ENCODE measurements around the gene PEF1.
"Not testable (repeated sequence)": the region's sequence is repeated elsewhere in the genome, so short reads cannot be mapped to it uniquely, and the experiment has no call there.

PEF1 gene

DNA sequence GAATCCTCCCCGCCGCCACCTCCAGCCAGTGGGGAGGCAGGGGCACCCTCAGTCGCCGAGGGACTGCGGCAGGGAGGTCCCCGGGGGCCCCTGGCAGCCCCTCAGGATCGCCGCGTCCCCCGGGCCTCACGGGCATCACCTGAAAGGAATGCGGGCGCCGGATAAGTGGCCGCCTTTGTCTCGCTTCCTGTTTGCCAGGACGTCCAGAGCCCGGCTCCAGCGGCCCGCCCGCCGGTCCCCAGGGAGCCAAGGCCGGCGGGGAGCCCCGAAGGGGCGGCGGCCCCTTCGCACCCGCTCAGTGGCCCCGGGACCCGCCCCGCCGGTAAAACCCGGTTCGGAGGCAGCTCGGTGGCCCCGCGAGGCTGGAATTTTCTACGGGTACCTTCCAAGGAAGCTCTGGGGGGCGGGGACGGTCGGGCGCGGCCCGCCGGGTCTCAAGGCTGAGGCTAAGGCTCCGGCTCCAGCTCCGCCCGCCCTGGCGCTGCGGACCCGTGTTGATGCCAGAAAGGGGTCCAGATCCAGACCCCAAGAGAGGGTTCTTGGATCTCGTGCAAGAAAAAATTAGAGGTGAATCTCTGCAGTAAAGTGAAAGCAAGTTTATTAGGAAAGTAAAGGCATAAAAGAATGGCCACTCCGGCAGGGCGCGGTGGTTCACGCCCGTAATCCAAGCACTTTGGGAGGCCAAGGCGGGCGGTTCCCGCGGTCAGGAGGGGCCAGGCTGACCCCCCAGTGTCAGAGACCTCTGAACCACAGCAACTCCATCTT lies 55.7 kb downstream of the PEF1 start:
- H3K4me1 ChIP-seq (ENCODE audit: low read length): no peaks in the 10 kb centered on the region
- no peak overlapping the region for H3K27ac ChIP-seq (ENCODE audit: low read length)
- no peaks in the 10 kb centered on the region for H3K9me3 ChIP-seq (replicated peaks; ENCODE audit: insufficient read depth, low read length)
- TF ChIP-seq, protein P1, sequence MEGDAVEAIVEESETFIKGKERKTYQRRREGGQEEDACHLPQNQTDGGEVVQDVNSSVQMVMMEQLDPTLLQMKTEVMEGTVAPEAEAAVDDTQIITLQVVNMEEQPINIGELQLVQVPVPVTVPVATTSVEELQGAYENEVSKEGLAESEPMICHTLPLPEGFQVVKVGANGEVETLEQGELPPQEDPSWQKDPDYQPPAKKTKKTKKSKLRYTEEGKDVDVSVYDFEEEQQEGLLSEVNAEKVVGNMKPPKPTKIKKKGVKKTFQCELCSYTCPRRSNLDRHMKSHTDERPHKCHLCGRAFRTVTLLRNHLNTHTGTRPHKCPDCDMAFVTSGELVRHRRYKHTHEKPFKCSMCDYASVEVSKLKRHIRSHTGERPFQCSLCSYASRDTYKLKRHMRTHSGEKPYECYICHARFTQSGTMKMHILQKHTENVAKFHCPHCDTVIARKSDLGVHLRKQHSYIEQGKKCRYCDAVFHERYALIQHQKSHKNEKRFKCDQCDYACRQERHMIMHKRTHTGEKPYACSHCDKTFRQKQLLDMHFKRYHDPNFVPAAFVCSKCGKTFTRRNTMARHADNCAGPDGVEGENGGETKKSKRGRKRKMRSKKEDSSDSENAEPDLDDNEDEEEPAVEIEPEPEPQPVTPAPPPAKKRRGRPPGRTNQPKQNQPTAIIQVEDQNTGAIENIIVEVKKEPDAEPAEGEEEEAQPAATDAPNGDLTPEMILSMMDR (IDR thresholded peaks at IDR 0.05; ENCODE audit: low read length): no peak
- TF ChIP-seq EZH2phosphoT487 (IDR thresholded peaks at IDR 0.05; ENCODE audit: low read length) (no peak), EZH2 (optimal IDR thresholded peaks at IDR 0.05; ENCODE audit: low read depth, low read length) (no peak)
- H3K4me3 ChIP-seq (ENCODE audit: low read length): no peak overlapping the region
- no peaks in the 10 kb centered on the region for H4K20me1 ChIP-seq (ENCODE audit: insufficient read depth, low read length)
- H3F3A ChIP-seq (ENCODE audit: insufficient read depth, low read length): no peaks in the 10 kb centered on the region
- peaks cover 12% of the 10 kb centered on the region for H3K27me3 ChIP-seq (replicated peaks; ENCODE audit: insufficient read depth, low read length)
- H3K4me2 ChIP-seq (ENCODE audit: low read depth, low read length): no peak overlapping the region
- H2AFZ ChIP-seq (ENCODE audit: low read length): no peak overlapping the region
- H3K79me2 ChIP-seq (ENCODE audit: low read length): no peaks in the 10 kb centered on the region
- no peak for DNase-seq
- H3K9ac ChIP-seq (ENCODE audit: low read length): no peak overlapping the region
- H3K9me2 ChIP-seq (replicated peaks; ENCODE audit: insufficient read depth, low read length): no peaks in the 10 kb centered on the region
- H3K36me3 ChIP-seq (replicated peaks; ENCODE audit: insufficient read depth, low read length): no peaks in the 10 kb centered on the region

DNA sequence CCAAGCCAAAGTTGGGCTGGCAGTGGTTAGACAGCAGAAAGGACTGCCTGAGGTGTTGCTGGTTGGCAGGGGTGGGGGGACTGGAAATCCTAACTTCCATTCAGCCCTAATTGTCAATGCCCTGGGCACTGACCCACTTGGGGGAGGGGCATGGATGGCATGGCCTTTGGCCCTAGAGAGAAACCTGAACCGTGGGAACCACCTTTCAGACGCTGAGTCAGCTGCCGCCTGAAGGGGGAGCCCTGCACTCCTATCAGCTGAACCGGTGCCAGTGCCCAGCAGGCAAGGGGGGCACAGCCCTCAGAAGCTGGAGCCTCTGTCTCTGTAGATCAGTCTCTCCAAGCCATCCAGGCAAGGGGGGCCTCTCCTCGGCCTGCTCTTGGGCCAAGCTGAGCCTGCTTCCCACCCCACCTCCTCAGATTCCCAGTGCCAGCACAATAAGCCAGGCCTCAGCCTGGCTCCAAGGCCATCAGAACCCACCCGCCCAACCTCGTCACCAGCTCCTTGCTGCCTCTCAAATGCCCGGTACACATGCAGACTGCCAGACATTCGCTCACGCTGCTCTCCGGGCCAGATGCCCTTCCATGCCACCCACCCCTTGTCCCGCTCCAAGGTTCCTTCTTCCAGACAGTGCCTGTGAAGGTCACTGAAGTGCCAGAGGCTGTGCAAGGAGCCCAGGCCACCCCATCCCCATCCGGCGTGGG lies 56.8 kb downstream of the PEF1 start:
- Histone ChIP-seq H3K79me2 (ENCODE audit: low read length) (no peaks in the 10 kb centered on the region), H3K27ac (ENCODE audit: low read length) (no peak overlapping the region), H3F3A (ENCODE audit: insufficient read depth, low read length) (no peaks in the 10 kb centered on the region), H3K9me2 (replicated peaks; ENCODE audit: insufficient read depth, low read length) (no peaks in the 10 kb centered on the region), H3K9me3 (replicated peaks; ENCODE audit: insufficient read depth, low read length) (no peaks in the 10 kb centered on the region), H4K20me1 (ENCODE audit: insufficient read depth, low read length) (no peaks in the 10 kb centered on the region), H3K4me3 (ENCODE audit: low read length) (no peak overlapping the region), H3K9ac (ENCODE audit: low read length) (no peak overlapping the region), H2AFZ (ENCODE audit: low read length) (no peak overlapping the region), H3K27me3 (replicated peaks; ENCODE audit: insufficient read depth, low read length) (peaks cover 9% of the 10 kb centered on the region), H3K4me1 (ENCODE audit: low read length) (no peaks in the 10 kb centered on the region), H3K4me2 (ENCODE audit: low read depth, low read length) (no peak overlapping the region), H3K36me3 (replicated peaks; ENCODE audit: insufficient read depth, low read length) (no peaks in the 10 kb centered on the region)
- TF ChIP-seq, protein P1 (IDR thresholded peaks at IDR 0.05; ENCODE audit: low read length): peak; percentile 72
- TF ChIP-seq EZH2phosphoT487 (IDR thresholded peaks at IDR 0.05; ENCODE audit: low read length): no peak
- no peak for TF ChIP-seq EZH2 (optimal IDR thresholded peaks at IDR 0.05; ENCODE audit: low read depth, low read length)
- DNase-seq: peak; percentile 61

DNA sequence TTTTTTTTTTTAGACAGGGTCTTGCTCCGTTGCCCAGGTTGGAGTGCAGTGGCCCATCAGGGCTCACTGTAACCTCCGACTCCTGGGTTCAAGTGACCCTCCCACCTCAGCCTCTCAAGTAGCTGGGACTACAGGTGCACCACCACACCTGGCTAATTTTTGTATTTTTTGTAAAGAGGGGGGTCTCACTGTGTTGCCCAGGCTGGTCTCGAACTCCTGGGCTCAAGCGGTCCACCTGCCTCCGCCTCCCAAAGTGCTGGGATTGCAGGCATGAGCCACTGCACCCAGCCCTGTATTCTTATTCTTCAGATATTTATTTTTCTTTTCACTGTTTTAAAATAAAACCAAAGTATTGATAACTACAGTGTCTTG lies 57.4 kb downstream of the PEF1 start:
- H3K27me3 ChIP-seq (replicated peaks; ENCODE audit: insufficient read depth, low read length); H3K36me3 ChIP-seq (replicated peaks; ENCODE audit: insufficient read depth, low read length); DNase-seq; H3F3A ChIP-seq (ENCODE audit: insufficient read depth, low read length); H3K79me2 ChIP-seq (ENCODE audit: low read length); H3K27ac ChIP-seq (ENCODE audit: low read length); H3K9ac ChIP-seq (ENCODE audit: low read length); H4K20me1 ChIP-seq (ENCODE audit: insufficient read depth, low read length); H3K4me1 ChIP-seq (ENCODE audit: low read length); H3K9me2 ChIP-seq (replicated peaks; ENCODE audit: insufficient read depth, low read length); H2AFZ ChIP-seq (ENCODE audit: low read length); H3K9me3 ChIP-seq (replicated peaks; ENCODE audit: insufficient read depth, low read length); H3K4me3 ChIP-seq (ENCODE audit: low read length): not testable (repeated sequence)
- H3K4me2 ChIP-seq (ENCODE audit: low read depth, low read length): peak overlapping the region; percentile 12; the same call in 1 of the 2 replicates
